GM23338 (cell line): ENCODE data around the gene TNFRSF4. TPM values are rescaled to one million over a fixed set of nuclear protein-coding genes. Genes with fewer than 3 reads are reported as not detected.
"Not testable (repeated sequence)": the region's sequence is repeated elsewhere in the genome, so short reads cannot be mapped to it uniquely, and the experiment has no call there.

Experiments
- ATAC-seq: fragments of 200-7000 bp; cut with Tn5 transposase; 3 replicates; pipeline ENCODE4 v1.9.1; 2020
- DNase-seq: peaks from one replicate; pipeline ENCODE4 v3.0.0-alpha.2; 2015; ENCODE audit warnings: low spot score
- H2AFZ ChIP-seq: fragments of 200-600 bp; sonication (generic); 2 replicates; pipeline ENCODE4 v1.8.0; 2016; ENCODE audit warnings: antibody characterized with exemption, mild to moderate bottlenecking, moderate library complexity
- H3F3A ChIP-seq: fragments of 200-600 bp; sonication (generic); replicated peaks from 2 replicates; pipeline ENCODE4 v1.8.0; 2017; ENCODE audit warnings: antibody characterized with exemption, mixed run types, low read depth
- H3K27ac ChIP-seq: fragments of 200-600 bp; sonication (generic); 2 replicates; pipeline ENCODE4 v1.6.1; 2016; ENCODE audit warnings: low read depth
- H3K27me3 ChIP-seq: fragments of 200-600 bp; sonication (generic); 2 replicates; pipeline ENCODE4 v1.8.0; 2016; ENCODE audit warnings: mild to moderate bottlenecking, mixed run types, moderate library complexity; ENCODE audit not compliant: insufficient read depth
- H3K36me3 ChIP-seq: fragments of 200-600 bp; sonication (generic); 2 replicates; pipeline ENCODE4 v1.8.0; 2016; ENCODE audit warnings: mild to moderate bottlenecking; ENCODE audit not compliant: insufficient read depth
- H3K4me1 ChIP-seq: fragments of 200-600 bp; sonication (generic); 2 replicates; pipeline ENCODE4 v1.8.0; 2016; ENCODE audit warnings: mild to moderate bottlenecking, moderate library complexity; ENCODE audit not compliant: insufficient read depth
- H3K4me2 ChIP-seq: fragments of 200-600 bp; sonication (generic); 2 replicates; pipeline ENCODE4 v1.7.1; 2017; ENCODE audit warnings: mixed run types
- H3K4me3 ChIP-seq: fragments of 200-600 bp; sonication (generic); 2 replicates; pipeline ENCODE4 v1.6.1; 2016; ENCODE audit warnings: mixed run types
- H3K79me2 ChIP-seq: fragments of 200-600 bp; sonication (generic); replicated peaks from 2 replicates; pipeline ENCODE4 v1.8.0; 2017; ENCODE audit warnings: mild to moderate bottlenecking; ENCODE audit not compliant: insufficient read depth
- H3K9me2 ChIP-seq: fragments of 200-600 bp; sonication (generic); 2 replicates; pipeline ENCODE4 v1.8.0; 2017; ENCODE audit not compliant: insufficient read depth
- H4K20me1 ChIP-seq: fragments of 200-600 bp; sonication (generic); replicated peaks from 2 replicates; pipeline ENCODE4 v1.8.0; 2017; ENCODE audit warnings: mild to moderate bottlenecking; ENCODE audit not compliant: insufficient read depth
- H3K27ac Mint-ChIP-seq: 2 replicates; pipeline ENCODE4 v1.8.0; 2020; ENCODE audit warnings: inconsistent platforms, mild to moderate bottlenecking, moderate library complexity, mixed read lengths
- H3K27me3 Mint-ChIP-seq: 3 replicates; pipeline ENCODE4 v1.8.0; 2022; ENCODE audit warnings: low read depth, mild to moderate bottlenecking, moderate library complexity, mixed read lengths, inconsistent platforms; ENCODE audit not compliant: insufficient read depth, poor library complexity
- H3K36me3 Mint-ChIP-seq: 3 replicates; pipeline ENCODE4 v1.8.0; 2021; ENCODE audit warnings: low read depth, mild to moderate bottlenecking, inconsistent platforms, moderate library complexity, mixed read lengths
- H3K4me1 Mint-ChIP-seq: 3 replicates; pipeline ENCODE4 v1.8.0; 2020; ENCODE audit warnings: mild to moderate bottlenecking, inconsistent platforms, mixed read lengths
- H3K4me3 Mint-ChIP-seq: 3 replicates; pipeline ENCODE4 v1.8.0; 2021; ENCODE audit warnings: moderate library complexity, mild to moderate bottlenecking, inconsistent platforms, mixed read lengths
- H3K9me3 Mint-ChIP-seq: 3 replicates; pipeline ENCODE4 v1.8.0; 2020; ENCODE audit warnings: moderate library complexity, mild to moderate bottlenecking, inconsistent platforms, mixed read lengths
- EZH2 ChIP-seq: fragments of 200-600 bp; sonication (generic); IDR thresholded peaks from one replicate; pipeline ENCODE4 v1.8.0; 2017; ENCODE audit warnings: antibody characterized with exemption, mild to moderate bottlenecking, low read depth; ENCODE audit not compliant: unreplicated experiment
- EZH2phosphoT487 ChIP-seq: fragments of 200-600 bp; sonication (generic); IDR thresholded peaks from one replicate; pipeline ENCODE4 v1.8.1; 2018; ENCODE audit warnings: antibody characterized with exemption; ENCODE audit not compliant: unreplicated experiment
- JUNB ChIP-seq: IDR thresholded peaks from one replicate; pipeline ENCODE4 v1.6.1; 2016; ENCODE audit warnings: antibody characterized with exemption; ENCODE audit not compliant: unreplicated experiment
- POLR2AphosphoS5 ChIP-seq: IDR thresholded peaks from 2 replicates; pipeline ENCODE4 v1.6.1; 2016; ENCODE audit warnings: antibody characterized with exemption, low read depth
- STAT1 ChIP-seq: IDR thresholded peaks from one replicate; pipeline ENCODE4 v1.6.1; 2016; ENCODE audit warnings: antibody characterized with exemption; ENCODE audit not compliant: unreplicated experiment
- ZNF331 ChIP-seq: fragments of 250-450 bp; sonication (Bioruptor Pico); IDR thresholded peaks from 2 replicates; pipeline ENCODE4 v1.5.0; 2020; ENCODE audit warnings: low read depth, mild to moderate bottlenecking, moderate library complexity
- polyA plus RNA-seq: library from polyadenylated mRNA; unstranded; fragments of >200 nt; fragmentation: Nextera tagmentation; extraction: Ambion mirVana; gene quantifications from 2 replicates; pipeline ENCODE4 v1.2.1, GENCODE V29; 2016
- total RNA-seq: library from RNA; depleted of rRNA; stranded (reverse); fragments of >200 nt; shearing (Covaris generic); gene quantifications from 2 replicates; pipeline ENCODE4 v1.2.3, GENCODE V29; 2014
- TF ChIP-seq, protein P1 (sequence below): IDR thresholded peaks from one replicate; pipeline ENCODE4 v1.6.1; 2018; ENCODE audit warnings: antibody characterized with exemption; ENCODE audit not compliant: unreplicated experiment
- TF ChIP-seq, protein P2 (sequence below): IDR thresholded peaks from 2 replicates; pipeline ENCODE4 v1.6.1; 2016; ENCODE audit warnings: antibody characterized with exemption
- TF ChIP-seq, protein P3 (sequence below): fragments of 250-450 bp; sonication (Bioruptor Pico); IDR thresholded peaks from 2 replicates; pipeline ENCODE4 v1.5.0; 2020; ENCODE audit warnings: mild to moderate bottlenecking, moderate library complexity

Gene TNFRSF4
- total and polyA plus RNA-seq, 2 experiments from 2014 or later = not detected

DNA sequence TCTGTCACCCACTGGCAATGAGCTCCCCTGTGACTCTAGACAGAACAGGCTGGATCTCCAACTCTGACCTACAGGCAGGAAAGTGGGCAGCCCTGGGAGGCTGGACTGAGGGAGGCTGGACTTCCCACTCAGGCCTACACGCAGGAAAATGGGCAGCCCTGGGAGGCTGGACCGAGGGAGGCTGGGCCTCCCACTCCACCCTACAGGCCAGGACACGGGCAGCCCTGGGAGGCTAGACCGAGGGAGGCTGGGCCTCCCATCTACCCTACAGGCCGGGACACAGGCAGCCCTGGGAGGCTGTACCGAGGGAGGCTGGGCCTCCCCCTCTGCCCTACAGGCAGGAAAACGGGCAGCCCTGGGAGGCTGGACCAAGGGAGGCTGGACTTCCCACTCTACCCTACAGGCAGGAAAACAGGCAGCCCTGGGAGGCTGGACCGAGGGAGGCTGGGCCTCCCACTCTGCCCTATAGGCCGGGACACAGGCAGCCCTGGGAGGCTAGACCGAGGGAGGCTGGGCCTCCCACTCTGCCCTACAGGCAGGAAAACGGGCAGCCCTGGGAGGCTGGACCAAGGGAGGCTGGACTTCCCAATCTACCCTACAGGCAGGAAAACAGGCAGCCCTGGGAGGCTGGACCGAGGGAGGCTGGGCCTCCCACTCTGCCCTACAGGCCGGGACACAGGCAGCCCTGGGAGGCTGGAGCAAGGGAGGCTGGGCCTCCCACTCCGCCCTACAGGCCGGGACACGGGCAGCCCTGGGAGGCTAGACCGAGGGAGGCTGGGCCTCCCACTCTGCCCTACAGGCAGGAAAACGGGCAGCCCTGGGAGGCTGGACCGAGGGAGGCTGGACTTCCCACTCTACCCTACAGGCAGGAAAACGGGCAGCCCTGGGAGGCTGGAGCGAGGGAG, 34.3 kb upstream of the TNFRSF4 start:
- H3K9me3 Mint-ChIP-seq, H3K27ac Mint-ChIP-seq, ATAC-seq: not testable (repeated sequence)

DNA sequence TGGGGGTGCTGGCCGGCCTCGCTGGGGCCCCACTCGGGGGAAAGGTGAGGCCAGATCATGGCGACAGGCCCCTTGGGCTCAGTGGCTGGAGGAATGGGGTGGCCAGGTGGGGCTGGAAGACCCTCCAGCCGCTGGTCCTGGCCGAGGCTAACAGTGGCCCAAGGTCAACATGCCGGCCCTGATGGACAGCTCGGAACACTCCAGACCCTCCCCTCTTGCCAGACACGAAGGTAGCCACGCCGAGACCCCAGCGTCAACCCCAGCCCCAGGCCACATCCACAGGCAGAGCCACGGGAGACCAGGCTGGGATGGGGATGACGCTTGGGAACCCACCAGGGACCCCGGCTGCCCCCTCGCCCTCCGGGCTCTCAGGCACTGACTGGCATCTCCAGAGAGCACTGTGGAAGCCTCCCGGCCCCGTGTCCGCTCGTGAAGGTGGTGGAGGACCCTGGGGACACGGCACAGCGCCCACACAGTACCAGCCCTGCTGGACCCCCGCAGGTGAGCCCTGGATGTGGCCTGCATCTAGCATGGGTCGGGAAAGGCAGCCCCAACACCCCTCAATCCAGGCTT, 33.5 kb upstream of the TNFRSF4 start:
- ATAC-seq = peak; percentile 3; the same call in 1 of the 3 replicates
- peaks cover 5% of the 10 kb centered on the region for H3K36me3 Mint-ChIP-seq
- TF ChIP-seq EZH2 (no peak), POLR2AphosphoS5 (no peak), EZH2phosphoT487 (no peak), JUNB (no peak), ZNF331 (no peak), STAT1 (no peak)
- TF ChIP-seq, protein P1, sequence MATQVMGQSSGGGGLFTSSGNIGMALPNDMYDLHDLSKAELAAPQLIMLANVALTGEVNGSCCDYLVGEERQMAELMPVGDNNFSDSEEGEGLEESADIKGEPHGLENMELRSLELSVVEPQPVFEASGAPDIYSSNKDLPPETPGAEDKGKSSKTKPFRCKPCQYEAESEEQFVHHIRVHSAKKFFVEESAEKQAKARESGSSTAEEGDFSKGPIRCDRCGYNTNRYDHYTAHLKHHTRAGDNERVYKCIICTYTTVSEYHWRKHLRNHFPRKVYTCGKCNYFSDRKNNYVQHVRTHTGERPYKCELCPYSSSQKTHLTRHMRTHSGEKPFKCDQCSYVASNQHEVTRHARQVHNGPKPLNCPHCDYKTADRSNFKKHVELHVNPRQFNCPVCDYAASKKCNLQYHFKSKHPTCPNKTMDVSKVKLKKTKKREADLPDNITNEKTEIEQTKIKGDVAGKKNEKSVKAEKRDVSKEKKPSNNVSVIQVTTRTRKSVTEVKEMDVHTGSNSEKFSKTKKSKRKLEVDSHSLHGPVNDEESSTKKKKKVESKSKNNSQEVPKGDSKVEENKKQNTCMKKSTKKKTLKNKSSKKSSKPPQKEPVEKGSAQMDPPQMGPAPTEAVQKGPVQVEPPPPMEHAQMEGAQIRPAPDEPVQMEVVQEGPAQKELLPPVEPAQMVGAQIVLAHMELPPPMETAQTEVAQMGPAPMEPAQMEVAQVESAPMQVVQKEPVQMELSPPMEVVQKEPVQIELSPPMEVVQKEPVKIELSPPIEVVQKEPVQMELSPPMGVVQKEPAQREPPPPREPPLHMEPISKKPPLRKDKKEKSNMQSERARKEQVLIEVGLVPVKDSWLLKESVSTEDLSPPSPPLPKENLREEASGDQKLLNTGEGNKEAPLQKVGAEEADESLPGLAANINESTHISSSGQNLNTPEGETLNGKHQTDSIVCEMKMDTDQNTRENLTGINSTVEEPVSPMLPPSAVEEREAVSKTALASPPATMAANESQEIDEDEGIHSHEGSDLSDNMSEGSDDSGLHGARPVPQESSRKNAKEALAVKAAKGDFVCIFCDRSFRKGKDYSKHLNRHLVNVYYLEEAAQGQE = no peak
- TF ChIP-seq, protein P2, sequence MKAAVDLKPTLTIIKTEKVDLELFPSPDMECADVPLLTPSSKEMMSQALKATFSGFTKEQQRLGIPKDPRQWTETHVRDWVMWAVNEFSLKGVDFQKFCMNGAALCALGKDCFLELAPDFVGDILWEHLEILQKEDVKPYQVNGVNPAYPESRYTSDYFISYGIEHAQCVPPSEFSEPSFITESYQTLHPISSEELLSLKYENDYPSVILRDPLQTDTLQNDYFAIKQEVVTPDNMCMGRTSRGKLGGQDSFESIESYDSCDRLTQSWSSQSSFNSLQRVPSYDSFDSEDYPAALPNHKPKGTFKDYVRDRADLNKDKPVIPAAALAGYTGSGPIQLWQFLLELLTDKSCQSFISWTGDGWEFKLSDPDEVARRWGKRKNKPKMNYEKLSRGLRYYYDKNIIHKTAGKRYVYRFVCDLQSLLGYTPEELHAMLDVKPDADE = no peak
- TF ChIP-seq, protein P3, sequence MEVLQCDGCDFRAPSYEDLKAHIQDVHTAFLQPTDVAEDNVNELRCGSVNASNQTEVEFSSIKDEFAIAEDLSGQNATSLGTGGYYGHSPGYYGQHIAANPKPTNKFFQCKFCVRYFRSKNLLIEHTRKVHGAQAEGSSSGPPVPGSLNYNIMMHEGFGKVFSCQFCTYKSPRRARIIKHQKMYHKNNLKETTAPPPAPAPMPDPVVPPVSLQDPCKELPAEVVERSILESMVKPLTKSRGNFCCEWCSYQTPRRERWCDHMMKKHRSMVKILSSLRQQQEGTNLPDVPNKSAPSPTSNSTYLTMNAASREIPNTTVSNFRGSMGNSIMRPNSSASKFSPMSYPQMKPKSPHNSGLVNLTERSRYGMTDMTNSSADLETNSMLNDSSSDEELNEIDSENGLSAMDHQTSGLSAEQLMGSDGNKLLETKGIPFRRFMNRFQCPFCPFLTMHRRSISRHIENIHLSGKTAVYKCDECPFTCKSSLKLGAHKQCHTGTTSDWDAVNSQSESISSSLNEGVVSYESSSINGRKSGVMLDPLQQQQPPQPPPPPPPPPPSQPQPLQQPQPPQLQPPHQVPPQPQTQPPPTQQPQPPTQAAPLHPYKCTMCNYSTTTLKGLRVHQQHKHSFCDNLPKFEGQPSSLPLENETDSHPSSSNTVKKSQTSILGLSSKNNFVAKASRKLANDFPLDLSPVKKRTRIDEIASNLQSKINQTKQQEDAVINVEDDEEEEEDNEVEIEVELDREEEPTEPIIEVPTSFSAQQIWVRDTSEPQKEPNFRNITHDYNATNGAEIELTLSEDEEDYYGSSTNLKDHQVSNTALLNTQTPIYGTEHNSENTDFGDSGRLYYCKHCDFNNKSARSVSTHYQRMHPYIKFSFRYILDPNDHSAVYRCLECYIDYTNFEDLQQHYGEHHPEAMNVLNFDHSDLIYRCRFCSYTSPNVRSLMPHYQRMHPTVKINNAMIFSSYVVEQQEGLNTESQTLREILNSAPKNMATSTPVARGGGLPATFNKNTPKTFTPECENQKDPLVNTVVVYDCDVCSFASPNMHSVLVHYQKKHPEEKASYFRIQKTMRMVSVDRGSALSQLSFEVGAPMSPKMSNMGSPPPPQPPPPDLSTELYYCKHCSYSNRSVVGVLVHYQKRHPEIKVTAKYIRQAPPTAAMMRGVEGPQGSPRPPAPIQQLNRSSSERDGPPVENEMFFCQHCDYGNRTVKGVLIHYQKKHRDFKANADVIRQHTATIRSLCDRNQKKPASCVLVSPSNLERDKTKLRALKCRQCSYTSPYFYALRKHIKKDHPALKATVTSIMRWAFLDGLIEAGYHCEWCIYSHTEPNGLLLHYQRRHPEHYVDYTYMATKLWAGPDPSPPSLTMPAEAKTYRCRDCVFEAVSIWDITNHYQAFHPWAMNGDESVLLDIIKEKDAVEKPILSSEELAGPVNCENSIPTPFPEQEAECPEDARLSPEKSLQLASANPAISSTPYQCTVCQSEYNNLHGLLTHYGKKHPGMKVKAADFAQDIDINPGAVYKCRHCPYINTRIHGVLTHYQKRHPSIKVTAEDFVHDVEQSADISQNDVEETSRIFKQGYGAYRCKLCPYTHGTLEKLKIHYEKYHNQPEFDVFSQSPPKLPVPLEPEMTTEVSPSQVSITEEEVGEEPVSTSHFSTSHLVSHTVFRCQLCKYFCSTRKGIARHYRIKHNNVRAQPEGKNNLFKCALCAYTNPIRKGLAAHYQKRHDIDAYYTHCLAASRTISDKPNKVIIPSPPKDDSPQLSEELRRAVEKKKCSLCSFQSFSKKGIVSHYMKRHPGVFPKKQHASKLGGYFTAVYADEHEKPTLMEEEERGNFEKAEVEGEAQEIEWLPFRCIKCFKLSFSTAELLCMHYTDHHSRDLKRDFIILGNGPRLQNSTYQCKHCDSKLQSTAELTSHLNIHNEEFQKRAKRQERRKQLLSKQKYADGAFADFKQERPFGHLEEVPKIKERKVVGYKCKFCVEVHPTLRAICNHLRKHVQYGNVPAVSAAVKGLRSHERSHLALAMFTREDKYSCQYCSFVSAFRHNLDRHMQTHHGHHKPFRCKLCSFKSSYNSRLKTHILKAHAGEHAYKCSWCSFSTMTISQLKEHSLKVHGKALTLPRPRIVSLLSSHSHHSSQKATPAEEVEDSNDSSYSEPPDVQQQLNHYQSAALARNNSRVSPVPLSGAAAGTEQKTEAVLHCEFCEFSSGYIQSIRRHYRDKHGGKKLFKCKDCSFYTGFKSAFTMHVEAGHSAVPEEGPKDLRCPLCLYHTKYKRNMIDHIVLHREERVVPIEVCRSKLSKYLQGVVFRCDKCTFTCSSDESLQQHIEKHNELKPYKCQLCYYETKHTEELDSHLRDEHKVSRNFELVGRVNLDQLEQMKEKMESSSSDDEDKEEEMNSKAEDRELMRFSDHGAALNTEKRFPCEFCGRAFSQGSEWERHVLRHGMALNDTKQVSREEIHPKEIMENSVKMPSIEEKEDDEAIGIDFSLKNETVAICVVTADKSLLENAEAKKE (CRISPR knock-in tag) = no peak

More for the DNA sequence above, 34.3 kb upstream of the TNFRSF4 start:
- peaks cover 13% of the 10 kb centered on the region for H3K36me3 Mint-ChIP-seq
- H3K79me2 ChIP-seq, H3K4me1 Mint-ChIP-seq, H3F3A ChIP-seq, H3K9me2 ChIP-seq, H3K4me3 ChIP-seq, DNase-seq, H4K20me1 ChIP-seq, H3K4me2 ChIP-seq, H3K4me3 Mint-ChIP-seq, H3K27me3 Mint-ChIP-seq, H3K4me1 ChIP-seq, H2AFZ ChIP-seq, H3K27ac ChIP-seq, H3K36me3 ChIP-seq: not testable (repeated sequence)
- peaks cover 10% of the 10 kb centered on the region; the same call in 1 of the 2 replicates for H3K27me3 ChIP-seq

More for the DNA sequence above, 33.5 kb upstream of the TNFRSF4 start:
- Histone ChIP-seq H3K79me2 (no peaks in the 10 kb centered on the region), H3K4me1 (peaks cover 3% of the 10 kb centered on the region; the same call in 1 of the 2 replicates), H2AFZ (no peak overlapping the region), H3K4me2 (peak overlapping the region; percentile 77), H4K20me1 (no peaks in the 10 kb centered on the region; the same call in 1 of the 2 replicates), H3K27me3 (peaks cover 10% of the 10 kb centered on the region; the same call in 1 of the 2 replicates), H3F3A (peaks cover 8% of the 10 kb centered on the region; the same call in 1 of the 2 replicates), H3K36me3 (no peaks in the 10 kb centered on the region), H3K27ac (no peak overlapping the region), H3K4me3 (peak overlapping the region; percentile 47; the same call in 1 of the 2 replicates), H3K9me2 (no peaks in the 10 kb centered on the region)
- H3K4me1 Mint-ChIP-seq = peaks cover 2% of the 10 kb centered on the region; the same call in 1 of the 3 replicates
- peaks cover 2% of the 10 kb centered on the region for H3K27me3 Mint-ChIP-seq
- H3K4me3 Mint-ChIP-seq = no peak overlapping the region
- H3K9me3 Mint-ChIP-seq = no peaks in the 10 kb centered on the region
- no peak for DNase-seq
- no peak overlapping the region for H3K27ac Mint-ChIP-seq
